NK-92 (cell line): ENCODE results near the gene ITGA11.

Source experiments
- DNase-seq: peaks from one replicate; lab custom pipeline; 2025; ENCODE audit not compliant: unreplicated experiment; lab: John Stamatoyannopoulos, UW

ITGA11 gene

GRCh38 chr15:68335251-68335650 lies 96.7 kb downstream of the ITGA11 start:
- no peak for DNase-seq

GRCh38 chr15:68334661-68335124 lies 97.3 kb downstream of the ITGA11 start:
- no peak for DNase-seq

- DNase-seq: no peak
Observed at GRCh38 chr15:68333775-68334470, 98.0 kb downstream of the ITGA11 start.

DNA sequence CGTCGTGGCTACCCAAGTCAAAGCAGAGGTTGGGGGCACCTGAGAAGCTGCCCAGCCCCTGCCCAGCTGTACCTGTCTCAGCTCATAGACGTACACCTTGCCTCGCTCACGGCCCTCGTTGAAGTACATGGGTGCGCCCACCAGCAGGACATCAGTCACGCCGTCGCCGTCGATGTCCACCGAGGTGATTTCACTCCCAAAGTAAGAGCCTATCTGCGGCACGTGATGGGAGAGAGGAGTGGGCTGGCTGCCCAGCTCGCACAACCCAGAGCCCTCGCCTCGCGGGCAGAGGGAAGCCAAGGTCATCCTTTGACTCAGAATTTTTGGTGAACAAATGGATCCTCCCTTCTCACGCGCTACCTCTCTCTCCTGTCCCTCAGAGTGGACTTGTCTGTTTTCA lies 99.7 kb downstream of the ITGA11 start:
- DNase-seq: no peak

DNA sequence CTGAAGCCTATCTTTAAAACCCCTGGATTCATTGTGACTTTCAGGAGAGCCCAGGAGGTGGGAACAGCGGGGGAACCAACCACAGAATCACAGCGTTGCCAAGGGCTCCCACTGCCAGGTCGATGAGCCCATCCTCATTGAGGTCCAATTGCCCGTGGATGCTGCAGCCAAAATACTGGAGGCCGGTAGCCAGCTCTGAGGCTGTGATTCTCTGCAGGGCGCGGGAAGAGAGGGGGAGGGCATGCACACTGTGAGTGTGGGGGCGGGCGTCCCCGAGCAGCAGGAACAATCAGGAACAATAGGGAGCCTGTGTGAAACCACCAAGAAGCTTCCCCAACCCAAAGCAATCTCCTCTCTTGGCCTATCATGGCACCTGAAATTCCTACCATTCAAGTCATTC lies 101.1 kb downstream of the ITGA11 start:
- DNase-seq: no peak

DNA sequence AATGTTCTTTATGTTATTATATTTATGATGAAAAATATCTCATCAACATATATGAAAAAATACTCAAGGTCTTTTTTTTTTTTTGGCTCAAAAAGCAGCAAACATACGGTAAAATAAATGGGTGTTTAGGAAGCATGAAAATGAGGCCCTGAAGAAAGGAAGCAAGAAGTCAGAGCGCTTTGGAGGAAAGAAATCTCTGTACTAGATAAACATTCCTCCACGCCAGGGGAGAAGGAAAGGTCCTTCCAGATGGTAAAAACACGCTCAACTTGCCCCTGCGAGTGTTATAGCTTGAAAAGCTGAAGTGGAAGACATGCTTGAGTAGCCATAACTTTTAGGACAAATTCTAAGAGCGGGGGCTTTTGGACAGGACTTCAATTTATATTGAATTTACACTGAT lies 101.5 kb downstream of the ITGA11 start:
- no peak for DNase-seq

DNA sequence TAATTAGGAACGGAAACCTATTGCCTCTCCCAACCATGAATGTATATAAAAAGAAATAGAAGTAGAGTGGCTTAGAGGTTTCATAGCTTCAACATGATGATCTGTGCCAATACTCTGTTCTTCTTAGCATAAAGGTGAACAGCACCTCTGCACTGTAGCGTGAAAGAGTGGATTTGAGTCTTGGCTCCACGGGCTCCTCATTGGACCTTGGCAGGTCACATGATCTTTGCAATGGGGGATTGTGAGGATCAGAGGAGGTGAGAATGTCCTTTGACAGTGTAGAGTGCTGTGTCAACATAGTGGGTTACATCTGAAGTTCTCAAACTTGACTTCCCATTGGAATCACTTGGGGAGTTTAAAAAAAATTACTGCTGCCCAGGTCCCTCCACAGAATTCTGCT lies 103.0 kb downstream of the ITGA11 start:
- no peak for DNase-seq

- no peak for DNase-seq
Observed at GRCh38 chr15:68328443-68328842, 103.5 kb downstream of the ITGA11 start.

- no peak for DNase-seq
Observed at GRCh38 chr15:68326711-68327354, 105.1 kb downstream of the ITGA11 start.

GRCh38 chr15:68325726-68326125 lies 106.2 kb downstream of the ITGA11 start:
- DNase-seq: no peak

- DNase-seq: no peak
Observed at GRCh38 chr15:68322796-68323195, 109.2 kb downstream of the ITGA11 start.

- DNase-seq: no peak
Observed at GRCh38 chr15:68321229-68321628, 110.7 kb downstream of the ITGA11 start.

DNA sequence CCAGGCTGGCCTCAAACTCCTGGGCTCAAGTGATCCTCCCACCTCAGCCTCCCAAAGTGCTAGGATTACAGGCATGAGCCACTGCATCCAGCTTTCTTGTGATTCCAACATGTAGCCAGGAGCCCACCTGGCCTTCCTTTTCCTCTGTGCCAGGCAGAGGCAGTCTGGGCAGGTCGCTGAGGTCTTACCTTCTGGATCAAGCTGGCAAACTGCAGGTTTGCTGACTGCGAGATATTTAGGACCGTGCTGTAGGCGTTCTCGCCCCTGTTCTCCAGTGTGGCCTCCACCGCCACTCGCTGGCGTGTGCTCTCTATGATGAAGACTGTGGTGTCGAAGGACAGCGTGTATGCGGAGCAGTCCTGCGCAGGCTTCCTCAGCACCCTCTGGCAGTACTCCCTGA lies 112.0 kb downstream of the ITGA11 start:
- no peak for DNase-seq

DNA sequence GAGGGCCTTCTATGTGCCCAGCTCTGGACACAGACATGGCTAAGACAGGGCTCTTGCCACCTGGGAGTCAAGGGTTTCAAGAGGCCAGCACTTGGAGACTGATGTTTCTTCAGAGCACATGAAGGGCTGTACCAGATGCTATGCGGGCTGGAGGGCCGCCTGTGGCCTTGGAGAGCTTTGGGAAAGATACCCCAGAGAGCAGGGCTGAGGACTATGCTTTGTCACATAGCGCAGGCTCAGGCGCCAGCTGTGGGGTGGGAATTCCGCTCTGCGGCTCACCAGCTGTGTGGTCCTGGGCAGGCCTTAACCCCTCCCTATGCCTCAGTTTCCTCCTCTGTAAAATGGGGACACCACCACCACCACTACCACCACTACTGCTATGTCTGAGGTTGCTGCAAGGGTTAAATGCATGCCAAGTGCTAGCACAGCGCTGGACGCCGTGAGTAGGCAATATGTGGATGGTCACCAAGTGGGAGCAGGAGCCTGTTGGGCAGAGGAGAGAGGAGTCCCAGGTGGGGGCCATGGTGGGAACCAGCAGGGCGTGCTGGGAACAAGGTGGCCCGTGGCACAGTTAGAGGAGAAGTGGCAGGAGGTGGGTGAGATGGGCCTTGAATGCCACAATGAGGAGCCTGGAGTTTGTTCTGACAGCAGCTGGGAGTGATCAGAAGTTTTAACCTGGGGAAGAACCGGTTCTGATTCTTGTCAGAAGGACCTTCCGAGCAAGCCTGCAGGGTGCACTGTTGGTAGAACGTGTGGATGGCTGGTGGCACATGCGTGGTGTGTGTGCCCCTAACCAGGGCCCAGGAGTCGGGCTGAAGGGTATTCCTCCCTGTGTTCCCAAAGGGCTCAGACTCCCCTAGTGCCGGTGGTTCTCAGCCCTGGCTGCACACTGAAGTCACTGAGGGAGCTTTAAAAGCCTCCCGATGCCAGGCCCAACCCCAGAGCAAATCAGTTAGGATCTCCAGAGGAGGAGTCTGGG lies 112.7 kb downstream of the ITGA11 start:
- no peak for DNase-seq

DNA sequence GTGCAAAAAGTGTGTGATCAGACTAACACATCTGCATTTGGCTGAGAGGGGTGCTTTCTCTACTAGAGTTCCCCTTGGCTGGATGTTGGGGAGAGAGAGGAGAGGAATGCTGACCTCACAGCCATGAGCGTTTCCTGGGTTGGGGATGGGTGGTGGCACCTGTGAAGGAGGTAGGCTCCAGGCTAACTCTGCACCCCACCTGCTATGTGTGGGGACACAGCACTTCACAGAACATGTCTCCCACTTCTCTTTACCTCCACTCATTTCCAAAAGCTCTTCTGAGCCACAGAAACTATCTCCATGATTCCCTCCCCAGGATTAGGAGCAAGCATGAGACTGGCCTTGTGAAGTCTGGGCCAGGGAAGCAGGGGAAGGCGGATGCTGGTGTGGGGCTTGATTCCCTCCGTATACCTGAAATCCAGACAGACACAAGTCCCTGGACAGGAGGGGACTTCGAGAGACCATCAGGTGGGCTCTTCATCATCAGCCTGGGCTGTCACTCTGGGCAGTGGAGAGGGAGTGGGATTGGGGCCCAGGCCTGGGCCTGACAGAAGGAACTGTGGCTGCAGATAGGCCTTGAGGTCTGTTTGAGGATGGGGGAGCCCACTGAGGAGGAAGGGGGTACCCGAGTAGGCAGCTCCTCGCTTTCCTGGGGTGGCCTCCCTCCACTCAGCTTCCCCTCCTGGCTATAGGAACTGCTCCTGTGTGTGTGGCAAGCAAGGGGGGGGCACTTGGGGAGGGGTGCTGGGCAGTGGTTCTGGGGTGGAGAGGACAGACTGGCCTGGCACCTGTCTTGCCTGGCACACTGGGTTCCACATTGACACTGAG lies 113.7 kb downstream of the ITGA11 start:
- DNase-seq: no peak

DNA sequence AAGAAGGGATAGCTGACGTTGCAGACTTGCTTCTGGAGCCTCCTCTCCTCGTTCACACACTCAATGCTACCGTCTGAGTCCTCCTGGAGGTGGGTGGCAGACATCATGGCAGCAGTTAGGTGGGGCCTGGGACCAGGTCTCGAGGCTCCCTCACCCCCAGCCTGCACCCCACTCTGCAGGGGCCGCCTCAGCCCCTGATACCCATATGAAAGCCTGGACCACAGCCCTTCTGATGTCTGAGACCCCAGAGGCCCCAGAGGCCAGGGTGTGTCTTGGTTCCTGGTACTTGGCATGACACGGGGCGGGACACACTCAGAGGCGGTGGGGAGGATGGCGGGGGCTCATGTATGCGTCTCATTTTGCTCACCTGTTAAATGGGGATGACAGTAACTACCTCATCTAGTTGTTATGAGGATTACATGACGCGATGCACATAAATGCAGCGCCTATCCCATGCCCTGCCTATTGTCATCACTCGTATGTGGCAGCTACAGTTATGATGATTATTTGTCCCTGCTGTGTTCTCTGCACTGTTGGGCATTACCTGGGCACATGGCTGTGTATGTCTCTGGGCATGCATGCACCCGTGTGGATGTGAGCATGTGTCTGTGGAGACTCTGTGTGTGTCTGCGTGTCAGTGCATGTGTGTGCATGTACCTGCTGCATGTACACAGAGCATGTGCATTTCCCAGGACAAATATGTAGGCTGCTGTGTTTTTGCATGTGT lies 114.5 kb downstream of the ITGA11 start:
- DNase-seq: no peak

GRCh38 chr15:68316061-68316804 lies 115.7 kb downstream of the ITGA11 start:
- no peak for DNase-seq

DNA sequence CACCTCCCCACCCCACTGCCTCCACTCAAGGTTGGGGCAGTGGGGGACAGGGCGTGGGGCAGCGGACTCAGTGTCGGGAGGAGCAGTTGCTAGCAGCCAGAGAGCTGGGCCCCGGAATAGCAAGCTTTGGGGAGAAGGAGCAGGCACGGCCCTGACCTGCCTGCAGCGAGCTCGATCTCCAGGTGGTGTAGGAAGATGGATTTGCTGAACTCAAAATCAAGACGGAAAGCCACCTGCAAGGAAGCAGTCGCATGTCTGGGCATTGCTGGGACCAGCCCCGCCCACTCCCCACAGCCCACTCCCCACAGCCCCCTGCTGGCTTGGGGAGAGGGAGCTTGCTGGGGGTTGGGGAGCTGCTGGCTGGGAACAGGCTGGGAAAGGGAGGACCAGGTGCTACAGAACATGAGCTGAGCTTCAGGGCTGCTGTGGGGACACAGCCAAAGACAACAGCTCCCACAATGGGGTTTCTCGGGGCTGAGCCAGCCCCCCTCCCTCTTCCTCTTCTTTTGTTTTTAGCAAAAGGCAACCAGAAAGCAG lies 116.4 kb downstream of the ITGA11 start:
- no peak for DNase-seq

- DNase-seq: no peak
Observed at GRCh38 chr15:68315035-68315434, 116.9 kb downstream of the ITGA11 start.
